ENCODE results near the gene SDF4. TPM values are rescaled to one million over a fixed set of nuclear protein-coding genes. Genes with fewer than 3 reads are reported as not detected.
"Not testable (repeated sequence)": the region's sequence is repeated elsewhere in the genome, so short reads cannot be mapped to it uniquely, and the experiment has no call there.

SDF4 gene
- total RNA-seq, 6 donors from 2014 or later = 79.0 to 172 (median 148) TPM

GRCh38 chr1:1253972-1254666, 22.3 kb upstream of the SDF4 start:
- Histone ChIP-seq H3K36me3 (peaks cover 24 to 61% (median 44%) of the 10 kb centered on the region in 4 donors), H3K4me3 (no peak overlapping the region), H3K27me3 (no peaks in the 10 kb centered on the region), H3K27ac (no peak overlapping the region), H3K4me1 (peaks cover 0 to 8% (median 2%) of the 10 kb centered on the region in 4 donors), H3K9me3 (no peaks in the 10 kb centered on the region)
- 94 to 96% methylated on average over 30 to 50 of the region's 50 CpGs for WGBS, 2 donors
- DNase-seq (peak in 1 of 2 donors; percentile 81), ATAC-seq (ENCODE audit: low FRiP score in 2 of 2) (no peak)
- TF ChIP-seq POLR2A (IDR thresholded peaks at IDR 0.05) (no peak), EP300 (IDR thresholded peaks at IDR 0.05) (no peak), POLR2AphosphoS5 (IDR thresholded peaks at IDR 0.05) (no peak), CTCF (IDR thresholded peaks at IDR 0.05) (no peak)

- Histone ChIP-seq H3K4me1 (peaks cover 0 to 3% (median under 1%) of the 10 kb centered on the region in 4 donors), H3K27ac (no peak overlapping the region), H3K27me3 (no peaks in the 10 kb centered on the region), H3K9me3 (no peaks in the 10 kb centered on the region), H3K36me3 (peaks cover 21 to 53% (median 38%) of the 10 kb centered on the region in 4 donors), H3K4me3 (no peak overlapping the region)
- no peak for TF ChIP-seq EP300 (IDR thresholded peaks at IDR 0.05)
- TF ChIP-seq POLR2AphosphoS5 (IDR thresholded peaks at IDR 0.05) = no peak
- TF ChIP-seq POLR2A (IDR thresholded peaks at IDR 0.05) = no peak
- DNase-seq = no peak
- ATAC-seq (ENCODE audit: low FRiP score in 2 of 2) = no peak
- 87 to 93% methylated on average over 12 of the region's 12 CpGs for WGBS, 2 donors
Measured at GRCh38 chr1:1253314-1253713, 21.5 kb upstream of the SDF4 start.

GRCh38 chr1:1250786-1251284, 19.0 kb upstream of the SDF4 start:
- 80 to 82% methylated on average over 6 to 11 of the region's 16 CpGs for WGBS, 2 donors
- ATAC-seq (ENCODE audit: low FRiP score in 2 of 2) (no peak), DNase-seq (peak in 1 of 2 donors; percentile 62)
- TF ChIP-seq POLR2AphosphoS5 (IDR thresholded peaks at IDR 0.05) (no peak), EP300 (IDR thresholded peaks at IDR 0.05) (no peak), CTCF (IDR thresholded peaks at IDR 0.05) (no peak), POLR2A (IDR thresholded peaks at IDR 0.05) (no peak)
- H3K27ac ChIP-seq = no peak overlapping the region
- peaks cover 5 to 16% (median 9%) of the 10 kb centered on the region in 4 donors for H3K4me1 ChIP-seq
- peaks cover 16 to 39% (median 27%) of the 10 kb centered on the region in 4 donors for H3K36me3 ChIP-seq
- no peak overlapping the region for H3K4me3 ChIP-seq
- peaks cover 0 to 19% (median 8%) of the 10 kb centered on the region in 4 donors for H3K27me3 ChIP-seq
- no peaks in the 10 kb centered on the region for H3K9me3 ChIP-seq

- not testable (repeated sequence) for H3K27ac ChIP-seq; DNase-seq; H3K4me3 ChIP-seq; ATAC-seq (ENCODE audit: low FRiP score in 2 of 2); H3K9me3 ChIP-seq
- Histone ChIP-seq H3K4me1 (peaks cover 5 to 23% (median 9%) of the 10 kb centered on the region in 4 donors), H3K36me3 (peaks cover 0 to 13% (median 5%) of the 10 kb centered on the region in 4 donors), H3K27me3 (peaks cover 0 to 25% (median 12%) of the 10 kb centered on the region in 4 donors)
- WGBS, 2 donors = 76 to 93% methylated on average over 3 to 13 of the region's 21 CpGs
Measured at GRCh38 chr1:1248009-1248913, 16.5 kb upstream of the SDF4 start.

GRCh38 chr1:1247341-1247913, 15.6 kb upstream of the SDF4 start:
- H3K27ac ChIP-seq = no peak overlapping the region
- DNase-seq = peak in 1 of 2 donors; percentile 74
- ATAC-seq (ENCODE audit: low FRiP score in 2 of 2) = no peak
- H3K4me3 ChIP-seq = no peak overlapping the region
- peaks cover 5 to 23% (median 9%) of the 10 kb centered on the region in 4 donors for H3K4me1 ChIP-seq
- no peak for TF ChIP-seq CTCF (IDR thresholded peaks at IDR 0.05)
- peaks cover 0 to 25% (median 12%) of the 10 kb centered on the region in 4 donors for H3K27me3 ChIP-seq
- no peaks in the 10 kb centered on the region for H3K9me3 ChIP-seq
- H3K36me3 ChIP-seq = peaks cover 0 to 8% (median under 1%) of the 10 kb centered on the region in 4 donors
- 72% methylated on average over 21 of the region's 25 CpGs; no CpG with 5 or more reads in 1 of the 2 donors for WGBS, 2 donors

All from upper lobe of left lung (tissue), 6 donors.